ENCODE measurements around the gene PIAS3.

DNA sequence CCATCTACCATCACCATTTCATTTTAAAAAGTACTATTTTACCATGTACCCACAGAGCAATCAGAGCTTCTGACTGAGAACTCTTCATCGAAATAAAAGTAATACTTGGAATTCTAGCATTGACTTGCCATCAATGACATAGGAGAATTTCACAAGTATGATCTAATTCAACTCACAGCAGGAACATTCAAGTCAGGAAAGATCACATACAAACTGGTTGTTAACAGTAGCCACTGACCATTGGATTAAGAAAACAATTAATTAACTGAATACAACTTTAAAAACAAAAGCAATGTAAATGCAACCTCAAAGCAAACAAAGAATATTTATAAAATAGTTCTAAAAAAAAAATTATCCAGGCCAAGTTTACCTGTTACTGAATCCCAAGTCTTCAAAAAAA, 53.8 kb downstream of the PIAS3 start:
- TF ChIP-seq, protein P1, sequence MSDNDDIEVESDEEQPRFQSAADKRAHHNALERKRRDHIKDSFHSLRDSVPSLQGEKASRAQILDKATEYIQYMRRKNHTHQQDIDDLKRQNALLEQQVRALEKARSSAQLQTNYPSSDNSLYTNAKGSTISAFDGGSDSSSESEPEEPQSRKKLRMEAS (IDR thresholded peaks at IDR 0.05; ENCODE audit: low read depth, low read length), result no peak
- TF ChIP-seq, protein P2, sequence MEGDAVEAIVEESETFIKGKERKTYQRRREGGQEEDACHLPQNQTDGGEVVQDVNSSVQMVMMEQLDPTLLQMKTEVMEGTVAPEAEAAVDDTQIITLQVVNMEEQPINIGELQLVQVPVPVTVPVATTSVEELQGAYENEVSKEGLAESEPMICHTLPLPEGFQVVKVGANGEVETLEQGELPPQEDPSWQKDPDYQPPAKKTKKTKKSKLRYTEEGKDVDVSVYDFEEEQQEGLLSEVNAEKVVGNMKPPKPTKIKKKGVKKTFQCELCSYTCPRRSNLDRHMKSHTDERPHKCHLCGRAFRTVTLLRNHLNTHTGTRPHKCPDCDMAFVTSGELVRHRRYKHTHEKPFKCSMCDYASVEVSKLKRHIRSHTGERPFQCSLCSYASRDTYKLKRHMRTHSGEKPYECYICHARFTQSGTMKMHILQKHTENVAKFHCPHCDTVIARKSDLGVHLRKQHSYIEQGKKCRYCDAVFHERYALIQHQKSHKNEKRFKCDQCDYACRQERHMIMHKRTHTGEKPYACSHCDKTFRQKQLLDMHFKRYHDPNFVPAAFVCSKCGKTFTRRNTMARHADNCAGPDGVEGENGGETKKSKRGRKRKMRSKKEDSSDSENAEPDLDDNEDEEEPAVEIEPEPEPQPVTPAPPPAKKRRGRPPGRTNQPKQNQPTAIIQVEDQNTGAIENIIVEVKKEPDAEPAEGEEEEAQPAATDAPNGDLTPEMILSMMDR (IDR thresholded peaks at IDR 0.05; ENCODE audit: low read depth, low read length), result no peak
- TF ChIP-seq POLR2A (IDR thresholded peaks at IDR 0.05; ENCODE audit: extremely low read depth, insufficient read length), result no peak

Data from NB4 (cell line).